Smooth muscle cell (in vitro differentiated cells): ENCODE data around the gene SLC46A2. TPM values are rescaled to one million over a fixed set of nuclear protein-coding genes. Genes with fewer than 3 reads are reported as not detected.

ENCODE experiments used
- DNase-seq: peaks from one replicate; lab custom pipeline; 2025; ENCODE audit not compliant: unreplicated experiment; lab: John Stamatoyannopoulos, UW
- H2AFZ ChIP-seq: fragments of 200-600 bp; sonication (generic); 2 replicates; pipeline ENCODE4 v1.6.0; 2016; ENCODE audit warnings: antibody characterized with exemption, low read depth, mild to moderate bottlenecking
- H3F3A ChIP-seq: fragments of 200-600 bp; sonication (generic); 2 replicates; pipeline ENCODE4 v1.6.0; 2017; ENCODE audit warnings: antibody characterized with exemption, low read depth
- H3K27ac ChIP-seq: fragments of 200-600 bp; sonication (generic); 2 replicates; pipeline ENCODE4 v1.5.1; 2016; ENCODE audit warnings: low read depth, mild to moderate bottlenecking
- H3K27me3 ChIP-seq: fragments of 200-600 bp; sonication (generic); 2 replicates; pipeline ENCODE4 v1.6.1; 2016; ENCODE audit warnings: low read depth, mild to moderate bottlenecking
- H3K36me3 ChIP-seq: fragments of 200-600 bp; sonication (generic); 2 replicates; pipeline ENCODE4 v1.5.1; 2016; ENCODE audit warnings: low read depth
- H3K4me1 ChIP-seq: fragments of 200-600 bp; sonication (generic); 2 replicates; pipeline ENCODE4 v1.5.1; 2016; ENCODE audit warnings: low read depth
- H3K4me2 ChIP-seq: fragments of 200-600 bp; sonication (generic); 2 replicates; pipeline ENCODE4 v1.6.0; 2016; ENCODE audit warnings: mild to moderate bottlenecking
- H3K4me3 ChIP-seq: fragments of 200-600 bp; sonication (generic); 2 replicates; pipeline ENCODE4 v1.5.1; 2016; ENCODE audit warnings: mild to moderate bottlenecking
- H3K79me2 ChIP-seq: fragments of 200-600 bp; sonication (generic); 2 replicates; pipeline ENCODE4 v1.6.0; 2016; ENCODE audit warnings: low read depth, mild to moderate bottlenecking
- H3K9ac ChIP-seq: fragments of 200-600 bp; sonication (generic); 2 replicates; pipeline ENCODE4 v1.6.0; 2016; ENCODE audit warnings: low read depth
- H3K9me3 ChIP-seq: fragments of 200-600 bp; sonication (generic); replicated peaks from 2 replicates; pipeline ENCODE4 v1.5.1; 2016; ENCODE audit warnings: low read depth
- H4K20me1 ChIP-seq: fragments of 200-600 bp; sonication (generic); 2 replicates; pipeline ENCODE4 v1.6.0; 2016; ENCODE audit warnings: low read depth
- CTCF ChIP-seq: fragments of 200-600 bp; sonication (generic); IDR thresholded peaks from 2 replicates; pipeline ENCODE4 v1.5.1; 2017; ENCODE audit warnings: borderline replicate concordance, mild to moderate bottlenecking, antibody characterized with exemption; ENCODE audit not compliant: insufficient read depth, poor library complexity, severe bottlenecking
- whole genome bisulfite sequencing: methylation state at CpG from one replicate; pipeline ENCODE4 v1.1.7; 2016; ENCODE audit warnings: low lambda C conversion rate; 5-methylcytosine and 5-hydroxymethylcytosine counted together
- polyA plus RNA-seq: library from polyadenylated mRNA; unstranded; fragments of >200 nt; fragmentation: Nextera tagmentation; extraction: Ambion mirVana; gene quantifications from 2 replicates; pipeline ENCODE4 v1.2.1, GENCODE V29; 2016
- total RNA-seq: library from RNA; depleted of rRNA; stranded (reverse); fragments of >200 nt; gene quantifications from 2 replicates; pipeline ENCODE4 v1.2.3, GENCODE V29; 2014

Gene SLC46A2
- total and polyA plus RNA-seq, 2 experiments from 2014 or later = not detected

GRCh38 chr9:112917047-112917986 lies 26.6 kb upstream of the SLC46A2 start:
- Histone ChIP-seq H3K4me3 (no peak overlapping the region), H3K4me2 (no peak overlapping the region), H2AFZ (no peak overlapping the region), H3K79me2 (no peaks in the 10 kb centered on the region), H4K20me1 (no peaks in the 10 kb centered on the region), H3F3A (no peaks in the 10 kb centered on the region), H3K9ac (no peak overlapping the region), H3K27me3 (peaks cover 13% of the 10 kb centered on the region), H3K4me1 (no peaks in the 10 kb centered on the region), H3K27ac (no peak overlapping the region), H3K9me3 (no peaks in the 10 kb centered on the region), H3K36me3 (no peaks in the 10 kb centered on the region)
- 61% methylated on average over 1 of the region's 1 CpG for WGBS
- no peak for TF ChIP-seq CTCF
- DNase-seq = no peak

- WGBS = 72% methylated on average over 2 of the region's 2 CpGs
- no peaks in the 10 kb centered on the region for H4K20me1 ChIP-seq
- no peaks in the 10 kb centered on the region for H3F3A ChIP-seq
- no peak overlapping the region for H3K27ac ChIP-seq
- no peaks in the 10 kb centered on the region for H3K9me3 ChIP-seq
- peaks cover 17% of the 10 kb centered on the region for H3K27me3 ChIP-seq
- TF ChIP-seq CTCF = no peak
- H3K79me2 ChIP-seq = no peaks in the 10 kb centered on the region
- H3K4me3 ChIP-seq = no peak overlapping the region
- H3K4me2 ChIP-seq = no peak overlapping the region
- no peaks in the 10 kb centered on the region for H3K36me3 ChIP-seq
- no peak overlapping the region for H3K9ac ChIP-seq
- no peak overlapping the region for H2AFZ ChIP-seq
- no peak for DNase-seq
- H3K4me1 ChIP-seq = no peaks in the 10 kb centered on the region
These were observed 23.8 kb upstream of the SLC46A2 start for GRCh38 chr9:112914524-112914923.

GRCh38 chr9:112913326-112913725 lies 22.6 kb upstream of the SLC46A2 start:
- no peak overlapping the region for H3K27ac ChIP-seq
- no peaks in the 10 kb centered on the region for H3K4me1 ChIP-seq
- H2AFZ ChIP-seq = no peak overlapping the region
- H3K4me2 ChIP-seq = no peak overlapping the region
- no peaks in the 10 kb centered on the region for H4K20me1 ChIP-seq
- H3F3A ChIP-seq = no peaks in the 10 kb centered on the region
- H3K27me3 ChIP-seq = peaks cover 19% of the 10 kb centered on the region
- DNase-seq = no peak
- no peaks in the 10 kb centered on the region for H3K9me3 ChIP-seq
- WGBS = 96% methylated on average over 4 of the region's 4 CpGs
- no peaks in the 10 kb centered on the region for H3K79me2 ChIP-seq
- H3K4me3 ChIP-seq = no peak overlapping the region
- H3K9ac ChIP-seq = no peak overlapping the region
- no peaks in the 10 kb centered on the region for H3K36me3 ChIP-seq
- TF ChIP-seq CTCF = no peak

GRCh38 chr9:112912636-112913035 lies 22.0 kb upstream of the SLC46A2 start:
- no peaks in the 10 kb centered on the region for H3K36me3 ChIP-seq
- H3K27ac ChIP-seq = no peak overlapping the region
- H3K27me3 ChIP-seq = peaks cover 22% of the 10 kb centered on the region
- no peak overlapping the region for H2AFZ ChIP-seq
- DNase-seq = no peak
- no peaks in the 10 kb centered on the region for H4K20me1 ChIP-seq
- no peak for TF ChIP-seq CTCF
- no peaks in the 10 kb centered on the region for H3K4me1 ChIP-seq
- no peak overlapping the region for H3K4me2 ChIP-seq
- no peaks in the 10 kb centered on the region for H3K9me3 ChIP-seq
- H3F3A ChIP-seq = no peaks in the 10 kb centered on the region
- H3K9ac ChIP-seq = no peak overlapping the region
- no peak overlapping the region for H3K4me3 ChIP-seq
- WGBS = 96% methylated on average over 3 of the region's 3 CpGs
- H3K79me2 ChIP-seq = no peaks in the 10 kb centered on the region
